Endothelial cell of umbilical vein (primary cell): Measurements from ENCODE around the gene TLE4.

Source experiments
- EZH2 ChIP-seq: IDR thresholded peaks from 2 replicates; pipeline ENCODE4 v1.6.1; 2012; ENCODE audit warnings: borderline replicate concordance, low read depth, mild to moderate bottlenecking, moderate library complexity, low read length, inconsistent platforms; ENCODE audit not compliant: severe bottlenecking
- JUN ChIP-seq: IDR thresholded peaks from 2 replicates; pipeline ENCODE4 v1.6.1; 2011; ENCODE audit warnings: borderline replicate concordance, low read depth; ENCODE audit not compliant: insufficient read length, insufficient read depth
- MYC ChIP-seq: IDR thresholded peaks from one replicate; pipeline ENCODE4 v1.6.1; 2011; ENCODE audit warnings: mild to moderate bottlenecking, low read depth, low read length
- POLR2A ChIP-seq: IDR thresholded peaks from 2 replicates; pipeline ENCODE4 v1.6.1; 2012; ENCODE audit warnings: low read depth, mild to moderate bottlenecking, control low read depth, low read length
- TF ChIP-seq, protein P1 (sequence below), 2 donors: IDR thresholded peaks; 1 replicate in 1 of 2; 2 replicates in 1 of 2; pipeline ENCODE4 v1.5.1; 2011; ENCODE audit warnings: low read length in 2 of 2, mild to moderate bottlenecking in 2 of 2, moderate library complexity in 2 of 2, control low read depth in 1 of 2, inconsistent platforms in 1 of 2, low read depth in 1 of 2; ENCODE audit not compliant: insufficient read depth in 1 of 2; ENCODE audit errors: extremely low read depth in 1 of 2
- TF ChIP-seq, protein P2 (sequence below): IDR thresholded peaks from 2 replicates; pipeline ENCODE4 v1.6.1; 2011; ENCODE audit not compliant: insufficient read depth, insufficient read length

DNA sequence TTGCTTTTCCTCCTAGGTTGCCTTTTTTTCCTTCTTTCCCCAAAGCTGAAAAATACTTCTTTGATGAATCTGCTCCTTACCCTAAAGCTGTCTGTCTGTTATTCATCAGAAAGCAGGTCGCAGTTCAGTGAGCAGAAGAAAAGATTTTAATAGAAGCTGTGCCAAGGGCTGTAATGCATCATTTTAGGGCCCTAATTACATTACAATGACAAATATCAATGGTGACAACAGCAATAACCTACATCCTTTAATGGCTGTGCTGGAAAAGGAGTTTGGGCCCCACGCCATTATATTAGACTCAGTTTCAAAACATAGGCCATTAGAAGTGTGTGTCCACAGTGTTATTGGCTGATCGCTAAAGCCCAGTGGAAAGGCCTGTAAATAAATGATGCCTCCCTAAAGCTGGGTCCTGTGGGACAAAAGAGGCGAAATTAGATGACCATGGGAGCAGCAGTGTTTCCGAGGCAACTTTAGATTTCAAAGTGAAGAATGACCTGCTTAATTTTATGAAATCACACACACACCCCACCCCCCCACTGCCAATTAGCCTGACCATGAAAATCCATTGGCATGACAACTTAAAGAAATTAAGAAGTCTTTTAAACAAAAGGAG, 38.4 kb downstream of the TLE4 start:
- TF ChIP-seq, protein P1, sequence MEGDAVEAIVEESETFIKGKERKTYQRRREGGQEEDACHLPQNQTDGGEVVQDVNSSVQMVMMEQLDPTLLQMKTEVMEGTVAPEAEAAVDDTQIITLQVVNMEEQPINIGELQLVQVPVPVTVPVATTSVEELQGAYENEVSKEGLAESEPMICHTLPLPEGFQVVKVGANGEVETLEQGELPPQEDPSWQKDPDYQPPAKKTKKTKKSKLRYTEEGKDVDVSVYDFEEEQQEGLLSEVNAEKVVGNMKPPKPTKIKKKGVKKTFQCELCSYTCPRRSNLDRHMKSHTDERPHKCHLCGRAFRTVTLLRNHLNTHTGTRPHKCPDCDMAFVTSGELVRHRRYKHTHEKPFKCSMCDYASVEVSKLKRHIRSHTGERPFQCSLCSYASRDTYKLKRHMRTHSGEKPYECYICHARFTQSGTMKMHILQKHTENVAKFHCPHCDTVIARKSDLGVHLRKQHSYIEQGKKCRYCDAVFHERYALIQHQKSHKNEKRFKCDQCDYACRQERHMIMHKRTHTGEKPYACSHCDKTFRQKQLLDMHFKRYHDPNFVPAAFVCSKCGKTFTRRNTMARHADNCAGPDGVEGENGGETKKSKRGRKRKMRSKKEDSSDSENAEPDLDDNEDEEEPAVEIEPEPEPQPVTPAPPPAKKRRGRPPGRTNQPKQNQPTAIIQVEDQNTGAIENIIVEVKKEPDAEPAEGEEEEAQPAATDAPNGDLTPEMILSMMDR (IDR thresholded peaks at IDR 0.05; ENCODE audit: extremely low read depth in 1 of 2, insufficient read depth in 1 of 2, low read depth in 1 of 2, low read length in 2 of 2) = no peak
- TF ChIP-seq POLR2A = no peak
- TF ChIP-seq EZH2 = no peak
- TF ChIP-seq JUN = no peak
- TF ChIP-seq MYC = no peak
- TF ChIP-seq, protein P2, sequence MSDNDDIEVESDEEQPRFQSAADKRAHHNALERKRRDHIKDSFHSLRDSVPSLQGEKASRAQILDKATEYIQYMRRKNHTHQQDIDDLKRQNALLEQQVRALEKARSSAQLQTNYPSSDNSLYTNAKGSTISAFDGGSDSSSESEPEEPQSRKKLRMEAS = no peak
